ENCODE measurements around the gene ARAP1.
"Not testable (repeated sequence)": the region's sequence is repeated elsewhere in the genome, so short reads cannot be mapped to it uniquely, and the experiment has no call there.

- TF ChIP-seq CTCF, EZH2, EZH2phosphoT487 (IDR thresholded peaks at IDR 0.05): not testable (repeated sequence)
These were observed 39.0 kb upstream of the ARAP1 start for GRCh38 chr11:72791228-72791627.
